Ureter (tissue), 1 donor: ENCODE results near the gene INPP5A. TPM values are rescaled to one million over a fixed set of nuclear protein-coding genes. Genes with fewer than 3 reads are reported as not detected.

Source experiments
- total RNA-seq: library from RNA; stranded (reverse); gene quantifications from one replicate; pipeline ENCODE4 v1.2.4, GENCODE V29; 2023
- donor health status: DM: yes; HTN: yes; CAD: no.

The INPP5A gene
- total RNA-seq, 1 donor from 2014 or later, result 63.5 TPM

Other genes with a start within 250 kb of the INPP5A start
- gene STK32C, start 229.8 kb upstream of the INPP5A start, total RNA-seq, result 10.8 TPM
- gene LRRC27, start 205.6 kb upstream of the INPP5A start, total RNA-seq, result 15.1 TPM
- 46.0 TPM for gene PWWP2B, start 140.6 kb upstream of the INPP5A start, total RNA-seq
- gene NKX6-2, start 248.4 kb downstream of the INPP5A start, total RNA-seq, result not detected